ENCODE data around the gene ZNF547.

Gene ZNF547

DNA sequence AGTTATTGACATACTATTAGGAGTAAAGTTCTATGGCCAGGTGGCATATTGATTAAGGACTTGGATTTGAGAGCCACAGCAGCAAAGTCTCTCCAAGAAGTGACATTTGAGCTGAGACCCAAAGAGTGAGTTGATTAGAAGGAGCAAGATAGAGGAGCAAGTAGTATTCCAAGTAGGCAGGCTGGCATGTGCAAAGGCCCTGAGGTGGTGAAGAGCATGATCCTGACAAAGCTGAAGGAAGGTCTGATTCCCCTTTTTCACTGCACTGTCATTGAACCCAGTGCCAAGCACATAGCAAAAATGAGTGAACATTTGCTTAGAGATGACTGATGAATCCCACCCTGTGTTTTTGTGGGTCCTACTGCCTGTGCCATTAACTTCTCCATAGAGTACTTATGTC lies 38.4 kb upstream of the ZNF547 start:
- no peak for TF ChIP-seq CTCF (IDR thresholded peaks at IDR 0.05; ENCODE audit: low read depth, low read length)
- H3K4me3 ChIP-seq (ENCODE audit: low read depth, low read length), result no peak overlapping the region

- H3K4me3 ChIP-seq (ENCODE audit: low read depth, low read length), result no peak overlapping the region
- TF ChIP-seq CTCF (IDR thresholded peaks at IDR 0.05; ENCODE audit: low read depth, low read length), result no peak
Observed at GRCh38 chr19:57327993-57328392, 35.4 kb upstream of the ZNF547 start.

- no peak for TF ChIP-seq CTCF (IDR thresholded peaks at IDR 0.05; ENCODE audit: low read depth, low read length)
- H3K4me3 ChIP-seq (ENCODE audit: low read depth, low read length), result no peak overlapping the region
Observed at GRCh38 chr19:57334191-57334590, 29.2 kb upstream of the ZNF547 start.

GRCh38 chr19:57338877-57339276 lies 24.5 kb upstream of the ZNF547 start:
- no peak for TF ChIP-seq CTCF (IDR thresholded peaks at IDR 0.05; ENCODE audit: low read depth, low read length)
- no peak overlapping the region for H3K4me3 ChIP-seq (ENCODE audit: low read depth, low read length)

GRCh38 chr19:57342582-57342981 lies 20.8 kb upstream of the ZNF547 start:
- TF ChIP-seq CTCF (IDR thresholded peaks at IDR 0.05; ENCODE audit: low read depth, low read length), result no peak
- no peak overlapping the region for H3K4me3 ChIP-seq (ENCODE audit: low read depth, low read length)

- H3K4me3 ChIP-seq (ENCODE audit: low read depth, low read length), result no peak overlapping the region
- TF ChIP-seq CTCF (IDR thresholded peaks at IDR 0.05; ENCODE audit: low read depth, low read length), result no peak
Observed at GRCh38 chr19:57348136-57348535, 15.2 kb upstream of the ZNF547 start.

DNA sequence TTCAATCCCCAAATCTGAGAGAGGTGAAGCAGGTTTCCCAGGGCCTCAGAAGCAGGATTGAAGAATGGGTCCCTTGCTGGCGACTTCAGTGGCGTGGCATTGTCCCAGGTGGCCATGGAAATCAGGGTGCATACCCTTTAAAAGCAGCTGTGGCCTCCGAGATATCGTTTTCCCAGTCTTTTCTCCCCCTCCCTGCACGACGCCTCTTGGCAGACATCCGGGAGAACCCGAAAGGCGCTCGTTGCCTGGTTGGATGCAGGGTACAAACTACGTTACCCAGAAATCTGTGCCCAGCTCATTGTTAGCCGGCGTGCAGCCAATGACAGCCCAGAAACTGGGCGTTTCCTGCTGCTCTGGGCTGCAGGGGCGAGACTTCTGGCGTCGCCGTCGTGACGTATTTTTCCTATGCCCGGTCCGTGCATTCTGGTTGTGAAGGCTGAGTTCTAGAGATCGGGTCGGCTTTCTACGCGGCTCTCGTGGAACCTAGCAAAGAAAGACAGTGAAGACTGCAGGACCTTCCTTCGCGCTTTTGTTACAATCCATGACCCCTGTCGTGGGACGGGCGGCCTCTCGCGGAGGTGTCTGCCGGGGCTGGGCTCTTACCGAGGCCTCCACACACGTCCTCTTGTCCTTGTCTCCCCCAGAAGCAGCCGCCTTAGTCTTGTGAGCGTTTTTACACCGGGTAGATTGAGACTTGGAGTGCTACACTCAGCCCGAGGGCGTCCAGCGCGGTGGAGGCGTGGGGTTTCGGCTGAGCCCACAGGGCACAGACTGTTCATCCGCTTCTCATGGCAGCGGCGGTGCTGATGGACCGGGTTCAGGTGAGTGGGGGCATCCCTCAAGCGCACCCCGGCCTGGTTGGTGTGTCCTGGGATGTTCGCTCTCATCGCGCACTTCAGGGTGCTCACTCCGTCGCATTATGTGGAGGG lies 12.2 kb upstream of the ZNF547 start, which contains the start of gene ZNF304:
TSS of gene ZNF304 (plus strand) at position 395 of the 929 bp plus-strand sequence. CDS start at position 789, 394 bp downstream.
- H3K4me3 ChIP-seq (ENCODE audit: low read depth, low read length), result peak within 1 kb of the TSS; percentile 99
- no peak for TF ChIP-seq CTCF (IDR thresholded peaks at IDR 0.05; ENCODE audit: low read depth, low read length)

All from WI38 (cell line).